Heart right ventricle (tissue), 16 donors: Measurements from ENCODE around the gene TCP10L. TPM values are rescaled to one million over a fixed set of nuclear protein-coding genes. Genes with fewer than 3 reads are reported as not detected.
A peak's percentile ranks its signal among the peaks of the same experiment; 100 is the strongest.

Experiments used
- ATAC-seq, 8 donors: fragments of 200-7000 bp; cut with Tn5 transposase; one replicate each; pipeline ENCODE4 v1.9.1; 2020; ENCODE audit warnings: mild to moderate bottlenecking in 8 of 8, moderate library complexity in 8 of 8, moderate number of reproducible peaks in 1 of 8
- DNase-seq, 2 donors: peaks; one replicate each; pipeline ENCODE4 v3.0.0-alpha.2; 2020
- H3K27ac ChIP-seq, 10 donors: fragments of 200-600 bp; sonication (generic) in 2 of 10; one replicate each; pipeline versions ENCODE4 v1.5.0 to v1.8.0; 2020 to 2022; ENCODE audit warnings: mild to moderate bottlenecking in 3 of 10
- H3K27me3 ChIP-seq, 7 donors: fragments of 200-600 bp; one replicate each; pipeline ENCODE4 v1.8.0; 2021 to 2022; ENCODE audit warnings: mild to moderate bottlenecking in 2 of 7
- H3K36me3 ChIP-seq, 9 donors: fragments of 200-600 bp; sonication (generic) in 1 of 9; one replicate each; pipeline versions ENCODE4 v1.5.0 to v1.8.0; 2020 to 2022; ENCODE audit warnings: mild to moderate bottlenecking in 2 of 9
- H3K4me1 ChIP-seq, 9 donors: fragments of 200-600 bp; sonication (generic) in 1 of 9; one replicate each; pipeline versions ENCODE4 v1.5.0 to v1.8.0; 2020 to 2022; ENCODE audit warnings: mild to moderate bottlenecking in 4 of 9
- H3K4me3 ChIP-seq, 10 donors: fragments of 200-600 bp; sonication (generic) in 2 of 10; one replicate each; pipeline versions ENCODE4 v1.5.0 to v1.8.0; 2020 to 2022; ENCODE audit warnings: mild to moderate bottlenecking in 7 of 10, moderate library complexity in 2 of 10
- H3K9me3 ChIP-seq, 11 donors: fragments of 200-600 bp in 10 of 11; sonication (generic) in 2 of 11; one replicate each; pipeline versions ENCODE4 v1.5.0 to v1.8.0; 2013 to 2022; ENCODE audit warnings: mild to moderate bottlenecking in 2 of 11, control low read depth in 1 of 11, moderate library complexity in 1 of 11
- WGBS, 2 donors: extraction: QIAGEN DNeasy Blood & Tissue Kit; methylation state at CpG; one replicate each; pipeline ENCODE4 v1.1.7; 2013; ENCODE audit warnings: inconsistent platforms in 1 of 2; 5-methylcytosine and 5-hydroxymethylcytosine counted together
- intact Hi-C, 10 donors: fragments of 100-400 bp; cut with DNase I; formaldehyde crosslinking; loops; one replicate each; pipeline versions ENCODE4 v1.11.1 to v1.14.2; 2022
- polyA plus RNA-seq, 2 donors: library from polyadenylated mRNA; stranded (reverse); fragments of 200-250 nt; gene quantifications; one replicate each; pipeline ENCODE4 v1.2.3, GENCODE V29; 2013
- total RNA-seq, 10 donors: library from RNA; stranded (reverse); fragmentation: NEBNext Ultra II Directional in 3 of 10; extraction: Animal tissue kit (Norgen Biotek cat#: 25700) in 3 of 10; gene quantifications; one replicate each; pipeline versions ENCODE4 v1.2.1 to v1.2.4, GENCODE V29; 2021 to 2023
- TF ChIP-seq, protein P1 (sequence below), 9 donors: fragments of 200-600 bp; sonication (generic) in 2 of 9; IDR thresholded peaks; one replicate each; pipeline versions ENCODE4 v1.5.0 to v1.8.0; 2021 to 2022; ENCODE audit warnings: antibody characterized with exemption in 9 of 9, mild to moderate bottlenecking in 5 of 9, moderate library complexity in 1 of 9
- donor health status: Arrhythmogenic right ventricular cardiomyopathy.
- donor health status: ischemic (EF 13 %, LVEDD 7.1; RV severe dilation, severe dysfunction).
- donor health status: healthy with polysubstance abuse.
- donor health status: DM: no; HTN: yes; CAD: no.
- donor health status: DM: no; HTN: no; CAD: no.
- donor health status: ischemic (EF 25% LVEDD 6.9; RV normal size, moderate dysfunction).
- donor health status: ischemic (EF 25% LVEDD 5.7; RV mildly dilated, moderate dysfunction).
- donor health status: healthy.
- donor health status: DM: yes; HTN: yes; CAD: no.
- donor health status: Ischemic cardiomyopathy.
- donor health status: ischemic (EF 35%, LVEDD 5.7; RV mildly dilated, moderate dysfunction).
- donor health status: nonischemic (EF 11% LVEDD 7.7; RV severe dilation, severe dysfunction).
- donor health status: DM: yes; HTN: yes; CAD: no.
- donor health status: PGD.
- donor health status: ischemic (EF 29% LVEDD 5.4; RV normal size, mild dysfunction).
- donor health status: nonischemic (EF 23%, LVEDD 6.1; RV moderate dilation, normal function).

TCP10L gene
- total and polyA plus RNA-seq, 12 donors, result 1.4 to 3.8 (median 2.4) TPM

DNA sequence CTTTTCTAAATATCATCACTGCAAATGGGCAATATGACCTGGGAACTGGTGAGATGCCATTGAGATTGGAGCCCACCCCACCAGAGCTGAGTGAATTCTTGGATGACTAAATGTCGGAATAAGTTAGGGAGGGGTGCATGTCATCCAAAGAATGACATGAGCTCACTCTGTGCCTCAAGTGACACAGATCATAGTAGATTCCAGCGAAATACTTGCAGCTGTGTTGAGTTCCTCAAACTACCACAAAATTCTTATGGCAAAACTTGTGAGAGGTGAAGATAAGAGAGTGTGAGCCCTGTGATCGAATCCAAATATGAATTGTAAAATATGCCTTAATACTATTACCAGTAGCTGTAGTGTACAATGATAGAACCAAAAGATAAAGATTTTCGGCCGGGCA lies 2.3 kb upstream of the TCP10L start:
- TF ChIP-seq, protein P1, sequence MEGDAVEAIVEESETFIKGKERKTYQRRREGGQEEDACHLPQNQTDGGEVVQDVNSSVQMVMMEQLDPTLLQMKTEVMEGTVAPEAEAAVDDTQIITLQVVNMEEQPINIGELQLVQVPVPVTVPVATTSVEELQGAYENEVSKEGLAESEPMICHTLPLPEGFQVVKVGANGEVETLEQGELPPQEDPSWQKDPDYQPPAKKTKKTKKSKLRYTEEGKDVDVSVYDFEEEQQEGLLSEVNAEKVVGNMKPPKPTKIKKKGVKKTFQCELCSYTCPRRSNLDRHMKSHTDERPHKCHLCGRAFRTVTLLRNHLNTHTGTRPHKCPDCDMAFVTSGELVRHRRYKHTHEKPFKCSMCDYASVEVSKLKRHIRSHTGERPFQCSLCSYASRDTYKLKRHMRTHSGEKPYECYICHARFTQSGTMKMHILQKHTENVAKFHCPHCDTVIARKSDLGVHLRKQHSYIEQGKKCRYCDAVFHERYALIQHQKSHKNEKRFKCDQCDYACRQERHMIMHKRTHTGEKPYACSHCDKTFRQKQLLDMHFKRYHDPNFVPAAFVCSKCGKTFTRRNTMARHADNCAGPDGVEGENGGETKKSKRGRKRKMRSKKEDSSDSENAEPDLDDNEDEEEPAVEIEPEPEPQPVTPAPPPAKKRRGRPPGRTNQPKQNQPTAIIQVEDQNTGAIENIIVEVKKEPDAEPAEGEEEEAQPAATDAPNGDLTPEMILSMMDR (IDR thresholded peaks at IDR 0.05), result no peak
- H3K9me3 ChIP-seq, result no peaks in the 10 kb centered on the region
- no peaks in the 10 kb centered on the region for H3K27me3 ChIP-seq
- no peaks in the 10 kb centered on the region for H3K4me1 ChIP-seq
- intact Hi-C loops, result no loop called here
- no peak overlapping the region for H3K27ac ChIP-seq
- ATAC-seq (no peak), DNase-seq (no peak)
- no peak overlapping the region for H3K4me3 ChIP-seq
- 94 to 98% methylated on average over 5 of the region's 5 CpGs for WGBS, 2 donors
- H3K36me3 ChIP-seq, result peaks cover 0 to 5% (median 0%) of the 10 kb centered on the region in 9 donors

DNA sequence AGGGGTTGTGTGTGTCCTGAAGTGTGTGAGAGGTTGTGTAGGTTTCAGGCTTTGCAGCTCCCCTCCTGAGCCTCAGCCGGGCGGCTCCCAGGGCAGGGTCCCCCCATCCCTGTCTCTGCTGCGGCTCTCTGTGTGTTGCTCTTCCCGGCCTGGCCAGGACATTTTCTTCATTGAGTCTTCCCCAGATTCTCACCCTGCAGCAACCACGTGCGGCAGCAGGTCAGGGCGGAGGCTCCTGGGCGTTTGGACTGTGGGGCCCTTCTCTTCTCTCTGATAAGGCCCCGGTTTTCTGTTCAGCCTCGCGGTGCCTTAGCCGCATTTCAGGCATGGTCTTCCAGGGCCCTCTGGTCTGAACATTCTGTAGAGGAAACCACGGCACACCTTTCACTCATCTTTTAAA lies 1.8 kb upstream of the TCP10L start:
- H3K36me3 ChIP-seq, result peaks cover 0 to 5% (median 0%) of the 10 kb centered on the region in 9 donors
- H3K9me3 ChIP-seq, result no peaks in the 10 kb centered on the region
- no peaks in the 10 kb centered on the region for H3K27me3 ChIP-seq
- ATAC-seq (no peak), DNase-seq (no peak)
- no peaks in the 10 kb centered on the region for H3K4me1 ChIP-seq
- TF ChIP-seq, protein P1 (IDR thresholded peaks at IDR 0.05), result no peak
- intact Hi-C loops, result no loop called here
- 70 to 78% methylated on average over 11 to 13 of the region's 13 CpGs for WGBS, 2 donors
- no peak overlapping the region for H3K27ac ChIP-seq
- H3K4me3 ChIP-seq, result no peak overlapping the region

DNA sequence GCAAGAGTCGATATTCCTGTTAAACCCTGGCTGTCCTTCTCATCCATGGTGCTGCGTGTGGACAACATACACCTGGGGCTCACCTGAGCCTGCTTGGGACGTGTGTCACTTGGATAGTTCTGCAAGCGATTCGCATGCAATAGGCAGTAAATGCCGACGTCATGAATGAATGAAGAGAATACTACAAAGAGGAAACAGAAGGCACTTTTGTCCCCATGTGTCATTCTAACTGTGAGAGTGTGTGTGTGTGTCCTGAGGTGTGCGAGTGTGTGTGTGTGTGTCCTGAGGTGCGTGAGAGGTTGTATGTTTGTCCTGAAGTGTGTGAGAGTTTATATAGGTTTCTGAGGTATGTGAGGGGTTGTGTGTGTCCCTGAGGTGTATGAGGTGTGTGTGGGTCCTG lies 647 bp upstream of the TCP10L start:
- H3K4me3 ChIP-seq, result no peak overlapping the region
- peaks cover 0 to 5% (median 0%) of the 10 kb centered on the region in 9 donors for H3K36me3 ChIP-seq
- no peak for ATAC-seq
- intact Hi-C loops, result no loop called here
- no peak for DNase-seq
- TF ChIP-seq, protein P1 (IDR thresholded peaks at IDR 0.05), result no peak
- no peak overlapping the region for H3K27ac ChIP-seq
- WGBS, 2 donors, result 90 to 91% methylated on average over 9 of the region's 9 CpGs
- no peaks in the 10 kb centered on the region for H3K4me1 ChIP-seq
- H3K9me3 ChIP-seq, result no peaks in the 10 kb centered on the region
- H3K27me3 ChIP-seq, result no peaks in the 10 kb centered on the region

DNA sequence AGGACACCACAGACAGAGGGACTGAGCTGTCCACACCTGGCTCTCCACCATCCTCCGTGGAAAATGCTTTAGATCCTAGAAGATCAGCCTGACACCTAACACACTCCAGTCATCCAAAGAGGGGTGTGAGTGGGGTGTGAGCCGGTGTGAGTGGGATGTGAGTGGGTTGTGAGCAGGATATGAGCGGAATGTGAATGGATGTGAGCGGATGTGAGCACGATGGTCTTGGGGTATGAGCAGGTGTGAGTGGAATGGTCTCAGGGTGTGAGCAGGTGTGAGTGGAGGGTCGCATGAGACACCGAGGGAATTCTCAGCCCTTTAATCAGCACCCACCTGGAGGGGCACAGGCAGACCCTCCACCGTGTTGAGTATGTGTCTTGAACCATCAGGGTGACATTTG lies 851 bp downstream of the TCP10L start:
- Histone ChIP-seq H3K9me3 (no peaks in the 10 kb centered on the region), H3K4me1 (peaks cover 0 to 2% (median 0%) of the 10 kb centered on the region in 9 donors), H3K4me3 (no peak overlapping the region), H3K27me3 (no peaks in the 10 kb centered on the region), H3K27ac (no peak overlapping the region), H3K36me3 (peaks cover 0 to 5% (median 0%) of the 10 kb centered on the region in 9 donors)
- intact Hi-C loops, result no loop called here
- WGBS, 2 donors, result 89 to 92% methylated on average over 8 of the region's 8 CpGs
- TF ChIP-seq, protein P1 (IDR thresholded peaks at IDR 0.05), result no peak
- ATAC-seq (peak in 1 of 8 donors; percentile 36), DNase-seq (no peak)
